ENCODE results near the gene TEX36. TPM values are rescaled to one million over a fixed set of nuclear protein-coding genes. Genes with fewer than 3 reads are reported as not detected.

TEX36 gene
- total and polyA plus RNA-seq, 9 of the 15 experiments (the other 6 are each of a cell fraction or from before 2014, with no cell fraction given): 0.10 to 0.82 (median 0.15) TPM; not detected in 6

DNA sequence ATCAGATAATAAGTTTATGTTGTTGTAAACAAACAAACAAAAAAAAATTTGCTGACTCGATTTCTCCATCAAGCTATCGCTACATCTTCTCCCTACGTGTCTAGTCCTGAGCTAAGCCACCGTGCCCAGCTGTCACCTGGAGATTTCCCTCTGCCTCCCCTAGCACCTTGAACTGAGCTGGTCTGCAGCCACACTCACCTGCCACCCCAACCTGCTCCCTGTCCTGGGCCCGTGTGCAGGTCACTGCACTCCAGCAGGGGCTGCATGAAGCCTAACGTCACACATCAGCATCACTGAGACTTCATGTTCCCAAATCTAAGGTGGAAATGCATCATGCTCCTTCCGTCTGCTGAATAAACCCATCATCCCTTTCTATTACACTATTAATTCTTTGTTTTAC is 44.4 kb downstream of the TEX36 start:
- H3K79me2 ChIP-seq (ENCODE audit: control insufficient read depth, insufficient read depth, low read length): no peaks in the 10 kb centered on the region
- H3K4me1 ChIP-seq (replicated peaks in 1 of 2; ENCODE audit: control insufficient read depth in 2 of 2, insufficient read depth in 2 of 2, low read length in 2 of 2): no peaks in the 10 kb centered on the region
- no peak overlapping the region for H3K9ac ChIP-seq (ENCODE audit: insufficient read depth in 1 of 2, low read depth in 2 of 2, low read length in 2 of 2)
- peaks cover 9 to 24% of the 10 kb centered on the region in 2 experiments for H3K27me3 ChIP-seq (ENCODE audit: control insufficient read depth in 2 of 2, insufficient read depth in 2 of 2, low read length in 2 of 2)
- intact Hi-C loops (cut with micrococcal nuclease): no loop called here
- H3K36me3 ChIP-seq (ENCODE audit: control insufficient read depth, insufficient read depth, low read length): no peaks in the 10 kb centered on the region
- POLR2A ChIA-PET: no interaction called here
- no peak overlapping the region for H3K27ac ChIP-seq (ENCODE audit: extremely low read depth, low read depth, low read length)
- no peak for DNase-seq (ENCODE audit: extremely low read depth in 1 of 4, low spot score in 3 of 4)
- no peak overlapping the region for H3K4me3 ChIP-seq
- no peaks in the 10 kb centered on the region for H4K20me1 ChIP-seq (replicated peaks; ENCODE audit: control insufficient read depth, insufficient read depth, low read length)
- no peaks in the 10 kb centered on the region for H3K9me3 ChIP-seq (replicated peaks; ENCODE audit: control insufficient read depth, insufficient read depth, low read depth, low read length)
- H3K4me2 ChIP-seq (ENCODE audit: insufficient read depth, low read length): no peak overlapping the region
- no peak for FAIRE-seq
- no peak overlapping the region for H2AFZ ChIP-seq (ENCODE audit: low read depth, low read length)
- no peak for ATAC-seq
- CTCF ChIA-PET (ENCODE audit: low intra/inter-chr PET ratio): no interaction called here
- no TSS peak for BruUV-seq (replicated peaks)
- WGBS (ENCODE audit: insufficient coverage, low coverage, missing lambda C conversion rate): 0% methylated on average over 6 of the region's 7 CpGs
- H3K9me1 ChIP-seq (ENCODE audit: control insufficient read depth, insufficient read depth, low read length): no peaks in the 10 kb centered on the region
- in situ Hi-C loops (cut with MboI): no loop called here
- TF ChIP-seq DIDO1 (tag; IDR thresholded peaks at IDR 0.05; ENCODE audit: low read depth) (no peak), CGGBP1 (CRISPR knock-in tag; IDR thresholded peaks at IDR 0.05) (no peak), NFIC (IDR thresholded peaks at IDR 0.05) (no peak), TAF7 (tag; IDR thresholded peaks at IDR 0.05) (no peak), MYBL2 (IDR thresholded peaks at IDR 0.05; ENCODE audit: low read depth) (no peak), MYBL2 (CRISPR knock-in tag; IDR thresholded peaks at IDR 0.05; ENCODE audit: borderline replicate concordance) (no peak), SPI1 (IDR thresholded peaks at IDR 0.05; ENCODE audit: borderline replicate concordance, low read depth, low read length) (no peak), POLR3G (IDR thresholded peaks at IDR 0.05; ENCODE audit: extremely low read depth, insufficient read length, insufficient replicate concordance) (no peak), ZNF197 (CRISPR knock-in tag; IDR thresholded peaks at IDR 0.05; ENCODE audit: low read depth) (no peak), SMARCA5 (IDR thresholded peaks at IDR 0.05) (no peak), ETV5 (CRISPR knock-in tag; IDR thresholded peaks at IDR 0.05; ENCODE audit: low read depth) (no peak), MTA1 (IDR thresholded peaks at IDR 0.05; ENCODE audit: borderline replicate concordance) (no peak), GABPB2 (CRISPR knock-in tag; conservative IDR thresholded peaks at IDR 0.05) (no peak), RBM15 (IDR thresholded peaks at IDR 0.05; ENCODE audit: insufficient read depth, low read length) (no peak)
